Muscle layer of colon (tissue), 2 donors: Measurements from ENCODE around the gene FIBCD1.
"Not testable (repeated sequence)": the region's sequence is repeated elsewhere in the genome, so short reads cannot be mapped to it uniquely, and the experiment has no call there.

ENCODE experiments used
- H3K27ac ChIP-seq: one replicate; pipeline ENCODE4 v1.7.0; 2013; ENCODE audit warnings: low read depth, mild to moderate bottlenecking, low read length, moderate library complexity
- H3K27me3 ChIP-seq, 2 donors: one replicate each; pipeline ENCODE4 v1.7.0; 2013; ENCODE audit warnings: low read length in 2 of 2, mild to moderate bottlenecking in 2 of 2; ENCODE audit not compliant: insufficient read depth in 2 of 2, control insufficient read depth in 1 of 2
- H3K36me3 ChIP-seq: one replicate; pipeline ENCODE4 v1.7.0; 2013; ENCODE audit warnings: mild to moderate bottlenecking, low read length; ENCODE audit not compliant: insufficient read depth
- H3K4me1 ChIP-seq: one replicate; pipeline ENCODE4 v1.7.0; 2013; ENCODE audit warnings: mild to moderate bottlenecking, low read length; ENCODE audit not compliant: insufficient read depth
- H3K4me3 ChIP-seq, 2 donors: one replicate each; pipeline ENCODE4 v1.7.0; 2013; ENCODE audit warnings: low read length in 2 of 2, low read depth in 1 of 2, mild to moderate bottlenecking in 1 of 2, moderate library complexity in 1 of 2
- H3K9ac ChIP-seq: one replicate; pipeline ENCODE4 v1.7.0; 2013; ENCODE audit warnings: low read length
- H3K9me3 ChIP-seq: one replicate; pipeline ENCODE4 v1.7.0; 2013; ENCODE audit warnings: mild to moderate bottlenecking, low read length
- donor health status: abdominal sarcoma.
- donor health status: Adenocarcinoma of cecum.

FIBCD1 gene

GRCh38 chr9:130959809-130960334, 20.8 kb upstream of the FIBCD1 start:
- Histone ChIP-seq H3K9me3 (no peaks in the 10 kb centered on the region), H3K27ac (no peak overlapping the region), H3K9ac (no peak overlapping the region), H3K4me3 (no peak overlapping the region), H3K27me3 (peaks cover 0 to 16% of the 10 kb centered on the region in 2 donors), H3K36me3 (no peaks in the 10 kb centered on the region), H3K4me1 (no peaks in the 10 kb centered on the region)

- not testable (repeated sequence) for H3K9ac ChIP-seq, H3K36me3 ChIP-seq, H3K4me1 ChIP-seq, H3K27ac ChIP-seq, H3K9me3 ChIP-seq, H3K4me3 ChIP-seq
- peaks cover 0 to 16% of the 10 kb centered on the region in 2 donors for H3K27me3 ChIP-seq
Observed at GRCh38 chr9:130958564-130958963, 19.5 kb upstream of the FIBCD1 start.

GRCh38 chr9:130957451-130958203, 18.6 kb upstream of the FIBCD1 start:
- Histone ChIP-seq H3K9ac (no peak overlapping the region), H3K27me3 (peaks cover 0 to 16% of the 10 kb centered on the region in 2 donors), H3K9me3 (no peaks in the 10 kb centered on the region), H3K36me3 (no peaks in the 10 kb centered on the region), H3K4me1 (no peaks in the 10 kb centered on the region), H3K4me3 (no peak overlapping the region), H3K27ac (no peak overlapping the region)

DNA sequence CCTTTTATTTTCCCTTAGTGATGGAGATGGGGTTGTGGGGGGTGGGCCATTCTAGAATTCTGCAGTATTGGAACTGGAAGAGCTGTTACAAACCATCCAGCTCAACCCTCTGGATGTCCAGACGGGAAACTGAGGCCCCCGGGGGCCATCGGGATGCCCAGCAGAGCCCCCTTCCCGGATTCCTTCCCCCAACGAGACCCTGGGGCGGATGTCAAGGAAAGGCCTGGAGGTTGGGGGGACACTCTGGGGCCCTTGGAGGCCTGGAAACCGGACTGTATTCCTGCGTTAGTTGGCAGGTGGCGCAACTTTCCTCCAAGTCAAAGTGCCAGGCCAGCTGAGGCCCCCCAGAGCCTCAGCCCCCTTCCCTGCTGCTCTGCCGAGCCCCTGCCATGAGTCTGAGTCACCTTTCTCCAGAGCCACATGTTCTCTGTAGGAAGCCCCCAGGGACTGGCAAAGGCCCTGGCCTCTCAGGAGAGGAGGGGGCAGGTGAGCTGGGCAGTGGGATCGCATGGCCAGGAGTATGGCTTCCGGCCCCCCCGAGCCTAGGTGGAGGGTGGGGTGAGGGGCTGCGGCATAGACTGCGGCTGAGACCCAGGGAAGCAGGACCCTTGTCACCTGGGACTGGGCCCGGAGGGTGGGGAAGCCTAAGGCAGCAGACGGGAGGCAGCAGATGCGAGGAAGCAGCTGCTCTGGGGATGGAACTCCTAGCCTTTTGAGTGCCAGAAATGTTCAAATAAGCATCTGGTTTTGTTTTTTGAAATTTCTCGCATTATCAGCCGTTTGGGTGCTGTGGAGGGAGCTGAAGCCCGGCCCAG, 17.8 kb upstream of the FIBCD1 start:
- Histone ChIP-seq H3K27me3 (peaks cover 0 to 16% of the 10 kb centered on the region in 2 donors), H3K4me3 (no peak overlapping the region), H3K4me1 (no peaks in the 10 kb centered on the region), H3K27ac (no peak overlapping the region), H3K9ac (no peak overlapping the region), H3K36me3 (no peaks in the 10 kb centered on the region), H3K9me3 (no peaks in the 10 kb centered on the region)

DNA sequence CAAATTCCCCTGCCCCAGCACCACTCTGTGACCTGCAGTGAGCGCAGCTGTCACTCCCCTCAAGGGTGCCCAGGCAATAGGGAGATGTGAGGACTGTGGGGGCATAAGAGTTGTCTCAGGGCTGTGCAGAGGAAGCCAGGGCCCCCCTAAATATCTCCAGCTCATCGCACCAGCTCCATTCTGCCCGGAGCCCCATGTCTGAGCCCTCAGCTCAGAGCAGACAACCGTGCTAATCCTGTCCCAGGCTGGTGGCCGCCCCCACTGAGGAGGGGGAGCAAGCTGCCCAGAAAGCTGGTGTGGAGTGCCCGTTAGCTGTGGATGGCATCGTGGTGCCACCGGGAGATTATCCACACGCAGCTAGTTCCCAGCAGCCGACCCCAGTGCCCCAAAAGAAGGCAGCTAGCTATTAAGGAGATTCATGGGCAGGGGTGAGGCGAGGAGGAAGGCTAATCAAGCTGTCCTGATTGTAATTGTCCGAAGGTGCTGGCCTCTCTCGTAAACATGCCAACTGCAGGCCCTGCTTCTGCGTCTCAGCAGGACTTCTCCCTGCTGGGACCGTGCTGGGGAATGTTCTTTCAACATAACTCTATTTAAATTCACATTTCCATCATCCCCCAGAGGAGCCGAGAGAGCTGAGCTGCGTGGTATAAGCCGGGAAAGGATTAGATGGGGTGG, 17.0 kb upstream of the FIBCD1 start:
- H3K9me3 ChIP-seq: no peaks in the 10 kb centered on the region
- H3K4me3 ChIP-seq: no peak overlapping the region
- H3K27ac ChIP-seq: no peak overlapping the region
- no peak overlapping the region for H3K9ac ChIP-seq
- peaks cover 0 to 16% of the 10 kb centered on the region in 2 donors for H3K27me3 ChIP-seq
- H3K36me3 ChIP-seq: no peaks in the 10 kb centered on the region
- no peaks in the 10 kb centered on the region for H3K4me1 ChIP-seq

- not testable (repeated sequence) for H3K36me3 ChIP-seq, H3K4me3 ChIP-seq, H3K9me3 ChIP-seq, H3K4me1 ChIP-seq, H3K27ac ChIP-seq, H3K9ac ChIP-seq
- peaks cover 0 to 16% of the 10 kb centered on the region in 2 donors for H3K27me3 ChIP-seq
Observed at GRCh38 chr9:130954925-130955324, 15.9 kb upstream of the FIBCD1 start.

GRCh38 chr9:130954317-130954716, 15.3 kb upstream of the FIBCD1 start:
- H3K36me3 ChIP-seq: no peaks in the 10 kb centered on the region
- no peak overlapping the region for H3K4me3 ChIP-seq
- no peak overlapping the region for H3K27ac ChIP-seq
- H3K9ac ChIP-seq: no peak overlapping the region
- H3K4me1 ChIP-seq: no peaks in the 10 kb centered on the region
- H3K9me3 ChIP-seq: no peaks in the 10 kb centered on the region
- peaks cover 0 to 16% of the 10 kb centered on the region in 2 donors for H3K27me3 ChIP-seq

- no peaks in the 10 kb centered on the region for H3K9me3 ChIP-seq
- H3K4me1 ChIP-seq: no peaks in the 10 kb centered on the region
- H3K4me3 ChIP-seq: no peak overlapping the region
- peaks cover 0 to 15% of the 10 kb centered on the region in 2 donors for H3K27me3 ChIP-seq
- no peak overlapping the region for H3K27ac ChIP-seq
- no peak overlapping the region for H3K9ac ChIP-seq
- no peaks in the 10 kb centered on the region for H3K36me3 ChIP-seq
Observed at GRCh38 chr9:130952065-130952762, 13.2 kb upstream of the FIBCD1 start.

DNA sequence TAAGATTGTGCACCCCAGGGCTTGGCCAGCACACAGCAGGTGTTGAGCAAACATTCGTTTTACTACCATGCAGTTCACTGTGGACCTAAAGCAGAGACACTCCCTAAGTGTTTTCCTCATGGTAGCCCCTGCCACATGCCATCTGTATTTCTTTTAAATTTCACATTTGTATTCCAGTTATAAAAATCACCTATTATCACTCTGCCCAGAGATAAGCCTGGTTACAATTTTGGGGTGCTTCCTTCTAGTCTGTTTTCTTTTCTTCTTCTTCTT, 10.9 kb upstream of the FIBCD1 start:
- Histone ChIP-seq H3K9me3 (no peaks in the 10 kb centered on the region), H3K27ac (no peak overlapping the region), H3K36me3 (no peaks in the 10 kb centered on the region), H3K27me3 (peaks cover 0 to 4% of the 10 kb centered on the region in 2 donors), H3K9ac (no peak overlapping the region), H3K4me1 (no peaks in the 10 kb centered on the region), H3K4me3 (no peak overlapping the region)

GRCh38 chr9:130949188-130950038, 10.4 kb upstream of the FIBCD1 start:
- no peaks in the 10 kb centered on the region for H3K9me3 ChIP-seq
- peaks cover 0 to 4% of the 10 kb centered on the region in 2 donors for H3K27me3 ChIP-seq
- H3K9ac ChIP-seq: no peak overlapping the region
- H3K27ac ChIP-seq: no peak overlapping the region
- no peak overlapping the region for H3K4me3 ChIP-seq
- H3K36me3 ChIP-seq: no peaks in the 10 kb centered on the region
- no peaks in the 10 kb centered on the region for H3K4me1 ChIP-seq
